Urinary bladder (tissue), 4 donors: ENCODE measurements around the gene ITGA4. TPM values are rescaled to one million over a fixed set of nuclear protein-coding genes. Genes with fewer than 3 reads are reported as not detected.
A peak's percentile ranks its signal among the peaks of the same experiment; 100 is the strongest.

Source experiments
- DNase-seq: peaks from one replicate; pipeline ENCODE4 v3.0.0-alpha.2; 2015; ENCODE audit errors: extremely low spot score
- H3K27ac ChIP-seq: one replicate; pipeline ENCODE4 v1.5.1; 2013; ENCODE audit warnings: low read depth, mild to moderate bottlenecking, moderate library complexity
- H3K36me3 ChIP-seq: one replicate; pipeline ENCODE4 v1.6.1; 2013; ENCODE audit warnings: mild to moderate bottlenecking, moderate library complexity; ENCODE audit not compliant: insufficient read depth
- H3K4me1 ChIP-seq: one replicate; pipeline ENCODE4 v1.6.1; 2013; ENCODE audit warnings: mild to moderate bottlenecking, moderate library complexity; ENCODE audit not compliant: insufficient read depth
- H3K4me3 ChIP-seq: one replicate; pipeline ENCODE4 v1.5.1; 2013; ENCODE audit warnings: low read depth, low read length
- whole genome bisulfite sequencing: extraction: QIAGEN DNeasy Blood & Tissue Kit; methylation state at CpG from one replicate; pipeline ENCODE4 v1.1.7; 2013; 5-methylcytosine and 5-hydroxymethylcytosine counted together
- polyA plus RNA-seq: library from polyadenylated mRNA; stranded (reverse); fragments of 200-250 nt; gene quantifications from one replicate; pipeline ENCODE4 v1.2.3, GENCODE V29; 2013
- total RNA-seq: library from RNA; depleted of rRNA; stranded (reverse); fragments of >200 nt; gene quantifications from one replicate; pipeline ENCODE4 v1.2.3, GENCODE V29; 2014
- donor health status: healthy with polysubstance abuse.
- donor health status: healthy.

ITGA4 gene
- 49.2 TPM for total RNA-seq
- polyA plus RNA-seq, result 5.2 TPM

DNA sequence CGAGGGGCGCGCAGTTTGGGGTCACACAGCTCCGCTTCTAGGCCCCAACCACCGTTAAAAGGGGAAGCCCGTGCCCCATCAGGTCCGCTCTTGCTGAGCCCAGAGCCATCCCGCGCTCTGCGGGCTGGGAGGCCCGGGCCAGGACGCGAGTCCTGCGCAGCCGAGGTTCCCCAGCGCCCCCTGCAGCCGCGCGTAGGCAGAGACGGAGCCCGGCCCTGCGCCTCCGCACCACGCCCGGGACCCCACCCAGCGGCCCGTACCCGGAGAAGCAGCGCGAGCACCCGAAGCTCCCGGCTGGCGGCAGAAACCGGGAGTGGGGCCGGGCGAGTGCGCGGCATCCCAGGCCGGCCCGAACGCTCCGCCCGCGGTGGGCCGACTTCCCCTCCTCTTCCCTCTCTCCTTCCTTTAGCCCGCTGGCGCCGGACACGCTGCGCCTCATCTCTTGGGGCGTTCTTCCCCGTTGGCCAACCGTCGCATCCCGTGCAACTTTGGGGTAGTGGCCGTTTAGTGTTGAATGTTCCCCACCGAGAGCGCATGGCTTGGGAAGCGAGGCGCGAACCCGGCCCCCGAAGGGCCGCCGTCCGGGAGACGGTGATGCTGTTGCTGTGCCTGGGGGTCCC is at the start of gene ITGA4:
Gene ITGA4, plus strand, starts transcription at position 266 of the 620 bp plus-strand sequence. Its CDS starts 269 bp downstream, at position 535.
- Histone ChIP-seq H3K4me3 (peak within 1 kb of the TSS; percentile 50), H3K4me1 (no peaks in the 10 kb centered on the region), H3K36me3 (no peaks in the 10 kb centered on the region), H3K27ac (peak within 1 kb of the TSS; percentile 72)
- DNase-seq, result no peak
- WGBS, result under 1% methylated on average over 67 of the region's 67 CpGs

DNA sequence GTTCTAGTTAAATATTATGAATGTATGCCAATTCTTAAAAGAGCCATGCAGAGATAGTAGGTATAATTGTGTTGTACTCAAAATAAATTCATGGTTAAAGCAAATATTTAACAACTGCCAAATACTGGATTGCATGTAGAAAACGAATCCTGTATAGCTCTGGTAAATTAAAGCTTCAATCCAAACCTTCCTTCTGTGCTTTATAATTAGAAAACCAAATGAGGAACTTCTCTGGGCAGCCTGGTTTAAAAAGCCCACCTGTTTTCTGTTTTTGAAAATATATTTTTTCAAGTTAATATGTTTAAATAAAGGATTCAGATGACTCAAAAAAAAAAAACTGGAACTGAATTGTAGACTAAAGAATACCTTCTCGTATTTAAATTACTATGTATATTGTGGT is 48.3 kb upstream of the ITGA4 start:
- Histone ChIP-seq H3K4me3 (no peak overlapping the region), H3K36me3 (no peaks in the 10 kb centered on the region), H3K4me1 (no peaks in the 10 kb centered on the region), H3K27ac (no peak overlapping the region)
- 57% methylated on average over 2 of the region's 2 CpGs for WGBS
- DNase-seq, result no peak

- DNase-seq, result no peak
- 47% methylated on average over 5 of the region's 5 CpGs for WGBS
- Histone ChIP-seq H3K4me1 (no peaks in the 10 kb centered on the region), H3K4me3 (no peak overlapping the region), H3K27ac (no peak overlapping the region), H3K36me3 (no peaks in the 10 kb centered on the region)
Observed at GRCh38 chr2:181411105-181411849, 45.9 kb upstream of the ITGA4 start.

GRCh38 chr2:181419129-181419855 is 37.9 kb upstream of the ITGA4 start:
- WGBS, result 83% methylated on average over 8 of the region's 8 CpGs
- Histone ChIP-seq H3K36me3 (no peaks in the 10 kb centered on the region), H3K4me1 (no peaks in the 10 kb centered on the region), H3K27ac (no peak overlapping the region), H3K4me3 (no peak overlapping the region)
- no peak for DNase-seq

- Histone ChIP-seq H3K4me3 (no peak overlapping the region), H3K4me1 (no peaks in the 10 kb centered on the region), H3K36me3 (no peaks in the 10 kb centered on the region), H3K27ac (no peak overlapping the region)
- no peak for DNase-seq
- WGBS, result 83% methylated on average over 6 of the region's 6 CpGs
Observed at GRCh38 chr2:181420259-181421130, 36.7 kb upstream of the ITGA4 start.

- WGBS, result 70% methylated on average over 1 of the region's 1 CpG
- no peak overlapping the region for H3K27ac ChIP-seq
- no peaks in the 10 kb centered on the region for H3K4me1 ChIP-seq
- H3K36me3 ChIP-seq, result no peaks in the 10 kb centered on the region
- no peak for DNase-seq
- no peak overlapping the region for H3K4me3 ChIP-seq
Observed at GRCh38 chr2:181421131-181421458, 36.1 kb upstream of the ITGA4 start.

- Histone ChIP-seq H3K27ac (no peak overlapping the region), H3K4me3 (no peak overlapping the region), H3K4me1 (no peaks in the 10 kb centered on the region), H3K36me3 (no peaks in the 10 kb centered on the region)
- 90% methylated on average over 2 of the region's 2 CpGs for WGBS
- no peak for DNase-seq
Observed at GRCh38 chr2:181421464-181421863, 35.7 kb upstream of the ITGA4 start.

DNA sequence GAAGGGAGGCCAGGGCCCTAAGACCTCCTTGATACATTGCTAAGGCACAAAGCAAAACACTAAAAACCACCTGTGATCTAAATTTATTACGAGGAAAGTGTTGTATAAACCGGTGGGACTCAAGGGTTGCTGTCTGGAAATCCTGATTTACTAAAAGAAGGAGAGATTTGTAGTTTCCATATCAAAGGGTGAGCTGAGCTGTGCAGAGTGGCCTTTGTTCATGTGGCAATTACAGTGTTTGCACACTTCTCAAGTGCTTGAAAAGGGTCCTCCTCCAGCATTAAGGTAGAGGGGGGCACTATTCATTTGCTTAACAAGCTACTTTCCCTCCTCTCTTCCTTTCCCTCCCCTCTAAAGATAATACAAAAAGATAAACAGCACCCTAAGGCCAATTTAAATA is 30.5 kb upstream of the ITGA4 start:
- DNase-seq, result no peak
- Histone ChIP-seq H3K27ac (no peak overlapping the region), H3K4me3 (no peak overlapping the region), H3K36me3 (no peaks in the 10 kb centered on the region), H3K4me1 (no peaks in the 10 kb centered on the region)
- WGBS, result 55% methylated on average over 2 of the region's 2 CpGs

GRCh38 chr2:181430406-181431118 is 26.6 kb upstream of the ITGA4 start:
- WGBS, result 50% methylated on average over 3 of the region's 3 CpGs
- Histone ChIP-seq H3K4me3 (no peak overlapping the region), H3K36me3 (no peaks in the 10 kb centered on the region), H3K27ac (no peak overlapping the region), H3K4me1 (no peaks in the 10 kb centered on the region)
- DNase-seq, result no peak

GRCh38 chr2:181431674-181432073 is 25.5 kb upstream of the ITGA4 start:
- Histone ChIP-seq H3K36me3 (no peaks in the 10 kb centered on the region), H3K4me3 (no peak overlapping the region), H3K27ac (no peak overlapping the region), H3K4me1 (no peaks in the 10 kb centered on the region)
- DNase-seq, result no peak

DNA sequence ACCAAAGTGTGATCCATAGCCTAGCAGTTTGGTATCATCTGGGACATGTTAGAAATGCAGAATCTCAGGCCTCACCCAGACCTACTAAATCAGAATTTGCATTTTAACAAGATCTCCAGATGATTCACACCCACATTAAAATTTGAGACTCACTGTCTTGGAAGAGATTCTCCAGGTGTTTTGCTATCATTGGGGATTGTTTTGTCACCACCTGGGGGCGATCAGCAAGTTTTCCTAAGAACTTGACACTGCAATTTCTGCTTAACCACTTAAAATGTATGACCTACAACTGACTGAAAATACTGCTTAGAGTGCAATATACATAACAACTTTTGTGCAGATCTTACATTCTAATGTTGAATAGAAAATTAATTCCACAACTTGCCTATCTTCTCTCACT is 18.9 kb upstream of the ITGA4 start:
- H3K36me3 ChIP-seq, result no peaks in the 10 kb centered on the region
- no peak overlapping the region for H3K27ac ChIP-seq
- H3K4me1 ChIP-seq, result no peaks in the 10 kb centered on the region
- no peak for DNase-seq
- 42% methylated on average over 1 of the region's 1 CpG for WGBS
- no peak overlapping the region for H3K4me3 ChIP-seq

- H3K36me3 ChIP-seq, result no peaks in the 10 kb centered on the region
- WGBS, result 92% methylated on average over 2 of the region's 2 CpGs
- no peaks in the 10 kb centered on the region for H3K4me1 ChIP-seq
- no peak overlapping the region for H3K27ac ChIP-seq
- no peak for DNase-seq
- no peak overlapping the region for H3K4me3 ChIP-seq
Observed at GRCh38 chr2:181440344-181440743, 16.8 kb upstream of the ITGA4 start.

DNA sequence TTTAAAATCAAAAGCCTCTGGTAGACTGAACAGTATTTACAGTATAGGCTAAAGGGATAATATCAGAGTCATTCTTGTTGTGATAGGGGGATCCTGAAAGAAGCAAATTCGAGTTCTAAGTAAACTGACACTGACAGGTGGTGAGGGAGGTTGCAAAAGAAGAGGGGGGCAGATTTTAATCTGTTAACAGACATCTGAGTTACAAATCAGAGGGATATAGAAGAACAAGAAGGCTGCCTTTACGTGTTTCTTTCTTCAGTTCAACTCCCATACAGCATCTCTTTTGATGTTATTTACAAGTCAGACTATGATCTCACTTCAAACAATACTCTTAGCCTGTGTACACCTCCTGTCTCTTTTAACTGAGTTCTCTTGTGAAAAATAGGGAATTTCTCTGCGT is 16.3 kb upstream of the ITGA4 start:
- Histone ChIP-seq H3K4me3 (no peak overlapping the region), H3K27ac (no peak overlapping the region), H3K4me1 (no peaks in the 10 kb centered on the region), H3K36me3 (no peaks in the 10 kb centered on the region)
- WGBS, result 45% methylated on average over 3 of the region's 3 CpGs
- DNase-seq, result no peak
